GM11168 (cell line): ENCODE results near the gene CCDC81.

Experiments used
- in situ Hi-C: fragments of 300-500 bp; cut with MboI; formaldehyde crosslinking; loops from one replicate; pipeline ENCODE4 v1.12.0; 2022; ENCODE audit warnings: low sequenced_read_pairs; ENCODE audit not compliant: unreplicated experiment

Gene CCDC81

DNA sequence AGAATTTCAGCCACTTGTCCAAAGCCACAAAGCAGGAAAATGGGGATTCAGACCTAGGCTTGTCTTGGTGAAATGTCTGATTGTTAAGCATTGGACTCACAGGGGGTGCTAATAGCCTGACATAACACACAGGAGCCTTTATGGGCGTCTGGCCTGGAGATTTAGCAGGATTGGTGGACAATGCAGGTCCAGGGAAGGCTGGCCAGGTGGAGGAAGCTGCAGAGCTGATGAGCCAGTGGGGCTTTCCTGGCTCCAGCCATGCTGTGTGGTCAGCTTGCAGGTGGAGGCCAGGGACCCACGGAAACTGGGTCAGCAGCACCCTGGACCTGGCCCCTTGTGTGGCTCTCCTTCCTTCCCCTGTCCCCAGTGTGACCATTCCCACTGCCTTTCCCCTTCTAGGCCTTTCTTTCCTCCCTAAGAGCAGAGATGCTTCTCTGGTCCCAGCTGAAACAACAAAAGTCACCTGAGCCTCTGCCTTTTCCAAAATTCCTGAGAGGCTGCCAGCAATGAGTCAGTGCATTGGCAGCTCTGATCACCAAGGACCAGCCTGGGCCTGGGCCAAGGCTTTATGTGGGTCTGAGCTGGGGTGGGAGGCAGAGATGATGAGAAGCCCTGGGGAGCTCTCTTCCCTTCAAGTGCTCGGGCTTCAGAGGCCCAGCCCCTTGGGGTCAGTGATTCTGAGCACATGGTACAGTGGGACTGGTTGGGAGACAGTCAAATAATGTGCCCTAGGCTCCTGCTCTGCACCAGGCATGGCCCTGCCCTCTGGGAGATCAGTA lies 85.2 kb downstream of the CCDC81 start:
- in situ Hi-C loops, result loop anchor here (10.0 kb wide), 1 partner anchor 355 kb away; no protein-coding TSS in a partner anchor

DNA sequence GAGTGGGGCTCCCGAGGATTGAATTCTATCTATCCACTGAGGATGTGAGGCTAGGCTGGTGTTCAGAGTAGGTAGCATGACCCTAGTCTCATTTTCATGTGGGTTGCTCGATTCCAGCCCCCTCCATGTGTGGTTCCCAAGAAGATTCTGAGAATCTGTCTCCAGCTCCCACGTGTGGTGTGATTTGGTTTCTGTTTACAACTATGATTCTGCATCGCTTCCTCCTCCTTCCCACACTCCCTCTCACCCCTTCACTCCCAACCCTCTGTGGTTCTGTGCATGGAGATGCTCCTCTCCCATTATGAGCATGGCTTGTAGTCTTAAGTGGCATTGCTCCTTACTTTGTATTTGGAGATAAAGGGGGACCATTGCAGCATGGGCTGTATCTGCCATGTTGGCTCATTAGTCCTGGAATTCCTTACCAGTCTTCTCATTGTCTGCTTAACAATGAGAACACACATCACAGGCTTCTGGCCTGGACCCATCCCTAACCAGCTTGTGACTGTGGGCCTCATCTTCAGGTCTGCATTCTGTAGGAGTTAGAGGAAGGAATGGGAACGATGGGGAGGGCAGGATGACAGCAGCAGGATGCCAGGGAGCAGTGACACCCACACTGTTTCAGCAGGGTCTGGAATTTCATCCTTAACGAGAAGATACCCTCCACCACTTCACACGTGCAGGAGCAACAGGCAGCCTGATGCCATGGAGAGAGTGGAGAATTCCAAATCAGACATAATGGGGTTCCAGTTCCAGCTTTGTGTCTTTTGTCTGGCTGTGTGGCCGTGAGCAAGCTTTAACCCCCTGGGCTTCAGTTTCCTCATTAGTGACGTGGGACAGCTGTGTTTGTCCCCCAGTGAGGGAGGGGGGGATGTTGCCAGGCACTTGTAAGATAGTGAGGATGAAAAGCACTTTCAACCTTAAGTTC lies 86.0 kb downstream of the CCDC81 start:
- in situ Hi-C loops, result no loop called here

DNA sequence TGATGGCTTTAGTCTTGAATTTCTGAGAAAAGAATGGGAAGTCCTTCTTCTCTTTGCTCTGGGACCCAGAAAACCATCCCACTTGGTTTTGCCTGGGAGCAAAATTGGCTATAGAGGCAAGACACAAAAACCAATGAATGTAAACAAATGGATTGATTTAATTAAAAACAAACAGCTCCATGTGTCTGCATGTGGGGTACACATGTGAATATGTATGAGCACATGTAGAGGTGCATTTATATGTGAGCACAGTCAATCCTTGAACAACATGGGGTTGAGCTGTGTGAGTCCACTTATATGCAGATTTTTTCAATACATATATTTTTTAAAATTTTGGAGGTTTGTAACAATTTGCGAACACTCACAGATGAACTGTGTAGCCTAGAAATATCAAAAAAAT lies 87.2 kb downstream of the CCDC81 start:
- in situ Hi-C loops, result no loop called here

DNA sequence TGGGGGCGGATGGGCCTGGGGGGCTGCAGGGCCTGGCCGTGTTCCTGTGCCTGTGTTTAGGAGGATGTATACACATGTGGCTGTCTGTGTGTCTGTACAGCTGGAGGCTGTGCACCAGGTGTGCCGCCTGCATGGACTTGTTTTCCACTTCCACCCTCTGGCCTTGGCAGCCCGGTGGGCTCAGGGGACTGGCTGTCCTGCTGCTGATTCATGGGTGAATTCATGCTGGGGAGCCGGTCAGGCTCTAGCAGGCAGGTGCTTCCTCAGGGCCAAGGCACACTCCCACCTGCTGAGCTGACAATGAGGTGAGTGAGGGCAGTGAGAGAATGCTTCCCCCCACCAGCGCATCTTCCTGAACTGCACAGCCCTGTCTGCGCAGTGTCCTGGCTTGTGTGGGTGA lies 88.4 kb downstream of the CCDC81 start:
- in situ Hi-C loops, result no loop called here

DNA sequence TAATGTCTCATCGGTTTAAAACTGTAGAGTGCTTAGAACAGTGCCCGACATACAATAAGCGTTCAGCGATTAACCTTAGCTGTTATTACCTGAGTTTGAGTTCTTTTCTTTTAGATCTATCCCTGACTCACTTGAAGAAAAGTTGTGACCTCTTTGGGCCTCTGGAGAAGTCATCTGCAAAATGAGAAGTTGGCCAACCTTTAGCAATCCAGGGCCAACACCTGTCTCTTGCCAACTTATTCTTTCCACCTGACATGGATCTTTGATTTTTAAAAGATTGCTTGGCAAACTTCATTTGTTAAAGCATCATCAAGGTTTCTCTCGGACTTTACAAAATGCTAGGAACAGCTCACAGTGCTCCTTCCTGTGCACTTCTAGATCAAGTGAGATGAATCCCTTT lies 89.3 kb downstream of the CCDC81 start:
- in situ Hi-C loops, result no loop called here

DNA sequence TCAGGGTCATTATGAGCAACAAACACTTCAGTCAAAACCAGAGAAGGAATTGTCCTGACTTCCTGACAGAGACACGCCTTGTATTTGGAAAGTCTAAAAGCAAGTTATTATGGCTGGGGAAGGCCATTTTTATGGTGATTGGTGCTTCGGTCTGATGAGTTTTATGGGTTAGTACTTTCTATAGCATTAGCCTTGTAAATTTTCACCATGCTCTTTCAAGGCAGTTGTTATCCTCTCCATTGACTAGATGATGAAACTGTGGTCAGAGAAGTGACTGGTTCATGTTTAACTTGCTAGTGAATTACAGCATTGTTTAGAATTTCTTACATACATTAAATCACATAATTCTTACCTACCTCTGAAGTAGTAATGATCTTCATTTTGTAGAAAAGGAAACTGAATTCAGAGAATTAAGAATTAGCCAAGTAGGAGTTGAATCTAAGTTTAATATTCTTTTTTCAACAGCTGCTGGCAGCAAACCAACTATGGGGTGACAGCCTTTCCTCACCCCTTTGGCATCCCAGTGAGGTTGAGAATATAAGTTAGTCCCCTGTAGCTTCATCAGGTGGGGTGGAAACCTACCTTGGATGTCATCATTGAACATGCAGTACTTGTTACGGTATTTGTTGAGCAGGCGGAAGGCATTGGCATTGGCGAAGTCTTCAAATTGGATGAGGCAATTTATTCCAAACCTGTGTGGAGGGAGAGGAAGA lies 90.0 kb downstream of the CCDC81 start:
- in situ Hi-C loops, result no loop called here

DNA sequence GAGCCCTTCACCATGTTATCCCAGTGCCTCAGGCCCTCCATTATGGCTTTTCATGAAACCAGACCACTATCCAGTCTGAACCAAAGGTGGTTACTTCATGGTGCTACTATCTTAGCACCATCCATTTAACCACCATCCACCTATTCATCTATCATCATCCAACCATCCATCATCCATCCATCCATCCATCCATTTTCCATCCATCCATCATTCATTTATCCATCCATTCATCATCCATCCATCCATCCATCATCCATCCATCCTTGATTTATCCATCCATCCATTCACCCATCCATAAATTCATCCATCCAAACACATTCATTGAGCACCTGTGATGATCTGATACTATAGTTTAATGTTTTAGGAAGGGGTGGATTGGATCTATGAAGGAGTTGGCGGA lies 93.5 kb downstream of the CCDC81 start:
- in situ Hi-C loops, result no loop called here

DNA sequence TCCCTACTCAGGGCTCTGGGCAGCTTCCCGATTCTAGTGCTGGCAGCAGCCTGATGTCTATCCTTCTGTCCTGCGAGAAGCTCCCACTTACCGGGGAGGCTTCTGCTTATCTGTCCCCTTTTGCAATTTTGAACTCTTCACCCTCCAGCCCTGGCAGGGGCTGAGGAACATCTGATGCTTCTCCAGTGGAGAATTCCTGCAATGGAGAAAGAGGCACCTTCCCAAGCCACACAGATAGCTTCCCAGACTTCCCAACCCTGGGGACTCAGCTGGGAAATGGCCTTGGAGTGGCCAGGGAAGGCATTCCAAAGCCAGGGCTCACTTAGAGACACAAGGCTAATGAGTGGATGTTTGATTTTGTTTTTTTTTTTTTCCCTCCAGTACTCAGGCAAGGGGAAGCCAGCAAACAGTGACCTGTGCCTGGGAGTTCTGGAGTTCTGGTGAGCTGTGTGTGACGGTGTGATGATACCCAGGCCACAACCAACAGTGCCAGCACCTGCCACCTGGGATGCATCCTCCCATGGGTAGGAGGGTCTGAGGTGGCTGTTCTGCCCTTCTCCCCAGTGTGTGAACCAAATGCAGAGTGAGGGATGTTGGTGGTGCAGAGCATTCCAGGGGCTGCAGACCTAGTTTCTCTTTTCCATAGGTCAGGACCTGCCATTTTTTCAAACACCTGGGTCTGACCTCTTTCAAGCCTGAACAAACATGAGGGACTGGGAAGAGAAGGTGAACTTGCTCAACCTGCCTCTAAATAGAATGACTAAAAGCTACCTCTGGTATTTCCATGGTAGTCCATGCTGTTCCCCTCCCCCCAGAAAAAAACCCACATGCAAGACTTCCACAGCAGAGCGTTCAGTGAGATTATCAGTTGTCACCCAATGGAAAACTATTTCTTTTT lies 95.1 kb downstream of the CCDC81 start:
- in situ Hi-C loops, result no loop called here
